Left ventricle myocardium inferior (tissue), 1 donor: ENCODE results near the gene SIDT2. TPM values are rescaled to one million over a fixed set of nuclear protein-coding genes. Genes with fewer than 3 reads are reported as not detected.
"Not testable (repeated sequence)": the region's sequence is repeated elsewhere in the genome, so short reads cannot be mapped to it uniquely, and the experiment has no call there.

ENCODE experiments used
- DNase-seq: peaks from one replicate; pipeline ENCODE4 v3.0.0-alpha.2; 2020
- H3K27ac ChIP-seq: fragments of 200-600 bp; replicated peaks from 2 replicates; pipeline ENCODE4 v1.8.0; 2021
- H3K27me3 ChIP-seq: fragments of 200-600 bp; 2 replicates; pipeline ENCODE4 v1.8.0; 2021; ENCODE audit warnings: low read depth
- H3K36me3 ChIP-seq: fragments of 200-600 bp; 2 replicates; pipeline ENCODE4 v1.8.0; 2021
- H3K4me1 ChIP-seq: fragments of 200-600 bp; 2 replicates; pipeline ENCODE4 v1.8.0; 2021
- H3K4me3 ChIP-seq: fragments of 200-600 bp; 2 replicates; pipeline ENCODE4 v1.8.0; 2021; ENCODE audit warnings: mild to moderate bottlenecking, moderate library complexity
- H3K9me3 ChIP-seq: fragments of 200-600 bp; replicated peaks from 2 replicates; pipeline ENCODE4 v1.8.0; 2021
- CTCF ChIP-seq: fragments of 200-600 bp; IDR thresholded peaks from 2 replicates; pipeline ENCODE4 v1.8.0; 2021; ENCODE audit warnings: antibody characterized with exemption, mild to moderate bottlenecking, borderline replicate concordance
- intact Hi-C: fragments of 100-400 bp; cut with micrococcal nuclease; formaldehyde crosslinking; loops from one replicate; pipeline ENCODE4 v1.11.0; 2022
- long read RNA-seq: library from polyadenylated mRNA; unstranded; transcript quantifications from one replicate; pipeline ENCODE4 v2.0.0, GENCODE V29; 2021
- total RNA-seq: library from RNA; stranded (reverse); fragmentation: NEBNext Ultra II Directional; extraction: Animal tissue kit (Norgen Biotek cat#: 25700); gene quantifications from one replicate; pipeline ENCODE4 v1.2.1, GENCODE V29; 2021
- donor health status: DM: no; HTN: yes; CAD: no; lungs with severe emphysema.

SIDT2 gene
- 23.5 TPM for total RNA-seq
- long read RNA-seq, partial matches to known transcripts: 7 of 11 reads
- long read RNA-seq, other reads (novel, unspliced or antisense): 3 of 11 reads

GRCh38 chr11:117178210-117179034, at the start of gene SIDT2:
TSS of gene SIDT2 (plus strand) at chr11:117178743. CDS start at chr11:117179264, 521 bp downstream.
- intact Hi-C loops: no loop called here
- no peak for TF ChIP-seq CTCF
- Histone ChIP-seq H3K27me3 (no peaks in the 10 kb centered on the region), H3K4me3 (peak within 1 kb of the TSS; percentile 95), H3K4me1 (peaks cover 47% of the 10 kb centered on the region), H3K27ac (peak within 1 kb of the TSS; percentile 95), H3K9me3 (no peaks in the 10 kb centered on the region), H3K36me3 (peaks cover 17% of the 10 kb centered on the region)
- DNase-seq: peak; percentile 96

GRCh38 chr11:117130396-117130795, 48.1 kb upstream of the SIDT2 start:
- H3K4me3 ChIP-seq, DNase-seq, H3K27me3 ChIP-seq, H3K27ac ChIP-seq, H3K9me3 ChIP-seq, H3K4me1 ChIP-seq, H3K36me3 ChIP-seq: not testable (repeated sequence)
- intact Hi-C loops: loop anchor here (5.0 kb wide), 1 partner anchor 77 kb away; no protein-coding TSS in a partner anchor

GRCh38 chr11:117130879-117131278, 47.7 kb upstream of the SIDT2 start:
- no peaks in the 10 kb centered on the region for H3K4me1 ChIP-seq
- DNase-seq: no peak
- no peaks in the 10 kb centered on the region for H3K36me3 ChIP-seq
- H3K4me3 ChIP-seq: no peak overlapping the region
- no peaks in the 10 kb centered on the region for H3K9me3 ChIP-seq
- TF ChIP-seq CTCF: no peak
- H3K27ac ChIP-seq: no peak overlapping the region
- no peaks in the 10 kb centered on the region for H3K27me3 ChIP-seq
- intact Hi-C loops: loop anchor here (5.0 kb wide), 1 partner anchor 76 kb away; no protein-coding TSS in a partner anchor

- Histone ChIP-seq H3K4me1 (no peaks in the 10 kb centered on the region), H3K4me3 (no peak overlapping the region), H3K9me3 (no peaks in the 10 kb centered on the region), H3K36me3 (no peaks in the 10 kb centered on the region), H3K27me3 (no peaks in the 10 kb centered on the region), H3K27ac (no peak overlapping the region)
- intact Hi-C loops: loop anchor here (5.0 kb wide), 1 partner anchor 73 kb away; no protein-coding TSS in a partner anchor
- no peak for DNase-seq
- no peak for TF ChIP-seq CTCF
These were observed 44.1 kb upstream of the SIDT2 start for GRCh38 chr11:117134431-117134830.

GRCh38 chr11:117134979-117135378, 43.6 kb upstream of the SIDT2 start:
- not testable (repeated sequence) for H3K4me3 ChIP-seq, H3K36me3 ChIP-seq, H3K27ac ChIP-seq, H3K4me1 ChIP-seq, DNase-seq, H3K9me3 ChIP-seq, H3K27me3 ChIP-seq
- intact Hi-C loops: loop anchor here (5.0 kb wide), 1 partner anchor 72 kb away; no protein-coding TSS in a partner anchor

- H3K36me3 ChIP-seq, H3K27ac ChIP-seq, H3K27me3 ChIP-seq, H3K4me1 ChIP-seq, H3K9me3 ChIP-seq, DNase-seq, intact Hi-C loops, H3K4me3 ChIP-seq: not testable (repeated sequence)
These were observed 41.1 kb upstream of the SIDT2 start for GRCh38 chr11:117137223-117138086.
